ENCODE data around the gene IER5L. TPM values are rescaled to one million over a fixed set of nuclear protein-coding genes. Genes with fewer than 3 reads are reported as not detected.

IER5L gene
- total RNA-seq, 1 experiment from 2014 or later: 4.6 TPM

- Mint-ChIP-seq H3K9me3 (no peaks in the 10 kb centered on the region), H3K4me1 (peaks cover 15% of the 10 kb centered on the region), H3K27ac (no peak overlapping the region; the same call in 1 of the 2 replicates), H3K4me3 (peak overlapping the region; percentile 83), H3K27me3 (ENCODE audit: low read depth) (peaks cover 74% of the 10 kb centered on the region), H3K36me3 (no peaks in the 10 kb centered on the region)
- no peak for ATAC-seq
- ChIA-PET POLR2A (interaction anchor here (0.5 to 3.4 kb wide), 7 partner anchors 8 to 407 kb away, joined by 3 to 16 read pairs (median 3); no protein-coding TSS in a partner anchor), CTCF (interaction anchor here (0.7 to 18.6 kb wide), 41 partner anchors 8 to 455 kb away, joined by 3 to 345 read pairs (median 5); partner anchors contain the start of genes C9orf50, ENDOG and NTMT1)
- 0 out of 2 replicates have a peak, but pooled peaks have one; percentile 48 for TF ChIP-seq ETV6 (CRISPR knock-in tag; IDR thresholded peaks at IDR 0.05)
- TF ChIP-seq ZNF423 (CRISPR knock-in tag; IDR thresholded peaks at IDR 0.05): 0 out of 2 replicates have a peak, but pooled peaks have one; percentile 3
- TF ChIP-seq, protein P1, sequence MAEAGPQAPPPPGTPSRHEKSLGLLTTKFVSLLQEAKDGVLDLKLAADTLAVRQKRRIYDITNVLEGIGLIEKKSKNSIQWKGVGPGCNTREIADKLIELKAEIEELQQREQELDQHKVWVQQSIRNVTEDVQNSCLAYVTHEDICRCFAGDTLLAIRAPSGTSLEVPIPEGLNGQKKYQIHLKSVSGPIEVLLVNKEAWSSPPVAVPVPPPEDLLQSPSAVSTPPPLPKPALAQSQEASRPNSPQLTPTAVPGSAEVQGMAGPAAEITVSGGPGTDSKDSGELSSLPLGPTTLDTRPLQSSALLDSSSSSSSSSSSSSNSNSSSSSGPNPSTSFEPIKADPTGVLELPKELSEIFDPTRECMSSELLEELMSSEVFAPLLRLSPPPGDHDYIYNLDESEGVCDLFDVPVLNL (CRISPR knock-in tag; IDR thresholded peaks at IDR 0.05; ENCODE audit: borderline replicate concordance, low read depth): 0 out of 2 replicates have a peak, but pooled peaks have one; percentile 33
- TF ChIP-seq EMX1 (CRISPR knock-in tag; IDR thresholded peaks at IDR 0.05): peak; percentile 19; the same call in 1 of the 2 replicates
- 0 out of 2 replicates have a peak, but pooled peaks have one; percentile 34 for TF ChIP-seq NFE2L1 (CRISPR knock-in tag; IDR thresholded peaks at IDR 0.05)
- TF ChIP-seq GTF2I (CRISPR knock-in tag; conservative IDR thresholded peaks at IDR 0.05): no peak
- DNase-seq (ENCODE audit: low spot score): peak; percentile 48
Measured at GRCh38 chr9:129174724-129175514, 3.1 kb downstream of the IER5L start.

- H3K9me3 Mint-ChIP-seq: no peaks in the 10 kb centered on the region
- H3K27ac Mint-ChIP-seq: no peak overlapping the region
- POLR2A ChIA-PET: interaction anchor here (0.5 to 2.0 kb wide), 6 partner anchors 29 to 406 kb away, joined by 3 to 8 read pairs (median 4); no protein-coding TSS in a partner anchor
- peaks cover 10% of the 10 kb centered on the region for H3K4me1 Mint-ChIP-seq
- ATAC-seq: no peak
- H3K36me3 Mint-ChIP-seq: no peaks in the 10 kb centered on the region
- peak; percentile 89 for DNase-seq (ENCODE audit: low spot score)
- TF ChIP-seq FOXK1 (CRISPR knock-in tag; IDR thresholded peaks at IDR 0.05) (peak; percentile 12; the same call in 1 of the 2 replicates), SOX15 (CRISPR knock-in tag; IDR thresholded peaks at IDR 0.05) (no peak), GABPB1 (CRISPR knock-in tag; IDR thresholded peaks at IDR 0.05) (peak; percentile 59; the same call in 1 of the 2 replicates), HMGXB4 (CRISPR knock-in tag; IDR thresholded peaks at IDR 0.05) (peak; percentile 72), RELA (CRISPR knock-in tag; IDR thresholded peaks at IDR 0.05; ENCODE audit: borderline replicate concordance) (0 out of 2 replicates have a peak, but pooled peaks have one; percentile 15), GRHL2 (CRISPR knock-in tag; IDR thresholded peaks at IDR 0.05; ENCODE audit: insufficient replicate concordance, severe bottlenecking) (no peak), ZNF317 (CRISPR knock-in tag; IDR thresholded peaks at IDR 0.05; ENCODE audit: borderline replicate concordance, low read depth) (no peak), ZBTB43 (CRISPR knock-in tag; IDR thresholded peaks at IDR 0.05) (no peak), ZNF396 (CRISPR knock-in tag; IDR thresholded peaks at IDR 0.05; ENCODE audit: borderline replicate concordance) (no peak), E2F5 (CRISPR knock-in tag; IDR thresholded peaks at IDR 0.05) (no peak)
- TF ChIP-seq, protein P2, sequence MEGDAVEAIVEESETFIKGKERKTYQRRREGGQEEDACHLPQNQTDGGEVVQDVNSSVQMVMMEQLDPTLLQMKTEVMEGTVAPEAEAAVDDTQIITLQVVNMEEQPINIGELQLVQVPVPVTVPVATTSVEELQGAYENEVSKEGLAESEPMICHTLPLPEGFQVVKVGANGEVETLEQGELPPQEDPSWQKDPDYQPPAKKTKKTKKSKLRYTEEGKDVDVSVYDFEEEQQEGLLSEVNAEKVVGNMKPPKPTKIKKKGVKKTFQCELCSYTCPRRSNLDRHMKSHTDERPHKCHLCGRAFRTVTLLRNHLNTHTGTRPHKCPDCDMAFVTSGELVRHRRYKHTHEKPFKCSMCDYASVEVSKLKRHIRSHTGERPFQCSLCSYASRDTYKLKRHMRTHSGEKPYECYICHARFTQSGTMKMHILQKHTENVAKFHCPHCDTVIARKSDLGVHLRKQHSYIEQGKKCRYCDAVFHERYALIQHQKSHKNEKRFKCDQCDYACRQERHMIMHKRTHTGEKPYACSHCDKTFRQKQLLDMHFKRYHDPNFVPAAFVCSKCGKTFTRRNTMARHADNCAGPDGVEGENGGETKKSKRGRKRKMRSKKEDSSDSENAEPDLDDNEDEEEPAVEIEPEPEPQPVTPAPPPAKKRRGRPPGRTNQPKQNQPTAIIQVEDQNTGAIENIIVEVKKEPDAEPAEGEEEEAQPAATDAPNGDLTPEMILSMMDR (IDR thresholded peaks at IDR 0.05): peak; percentile 95
- TF ChIP-seq, protein P3, sequence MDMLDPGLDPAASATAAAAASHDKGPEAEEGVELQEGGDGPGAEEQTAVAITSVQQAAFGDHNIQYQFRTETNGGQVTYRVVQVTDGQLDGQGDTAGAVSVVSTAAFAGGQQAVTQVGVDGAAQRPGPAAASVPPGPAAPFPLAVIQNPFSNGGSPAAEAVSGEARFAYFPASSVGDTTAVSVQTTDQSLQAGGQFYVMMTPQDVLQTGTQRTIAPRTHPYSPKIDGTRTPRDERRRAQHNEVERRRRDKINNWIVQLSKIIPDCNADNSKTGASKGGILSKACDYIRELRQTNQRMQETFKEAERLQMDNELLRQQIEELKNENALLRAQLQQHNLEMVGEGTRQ (CRISPR knock-in tag; IDR thresholded peaks at IDR 0.05): peak; percentile 53; the same call in 1 of the 2 replicates
- TF ChIP-seq, protein P4, sequence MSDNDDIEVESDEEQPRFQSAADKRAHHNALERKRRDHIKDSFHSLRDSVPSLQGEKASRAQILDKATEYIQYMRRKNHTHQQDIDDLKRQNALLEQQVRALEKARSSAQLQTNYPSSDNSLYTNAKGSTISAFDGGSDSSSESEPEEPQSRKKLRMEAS (CRISPR knock-in tag; IDR thresholded peaks at IDR 0.05): peak; percentile 44; the same call in 1 of the 2 replicates
- CTCF ChIA-PET: interaction anchor here (0.6 to 18.6 kb wide), 60 partner anchors 8 to 1712 kb away, joined by 3 to 345 read pairs (median 4); partner anchors contain the start of genes C9orf50, MIGA2 and NTMT1
- peaks cover 67% of the 10 kb centered on the region for H3K27me3 Mint-ChIP-seq (ENCODE audit: low read depth)
- peak overlapping the region; percentile 83 for H3K4me3 Mint-ChIP-seq
Measured at GRCh38 chr9:129174102-129174723, 3.8 kb downstream of the IER5L start.
